HG03521 (cell line): ENCODE measurements around the gene LCLAT1.
"Not testable (repeated sequence)": the region's sequence is repeated elsewhere in the genome, so short reads cannot be mapped to it uniquely, and the experiment has no call there.

Source experiments
- ATAC-seq: cut with Tn5 transposase; IDR thresholded peaks from one replicate; pipeline ENCODE4 v1.9.1; 2021; ENCODE audit warnings: mild to moderate bottlenecking, moderate library complexity; ENCODE audit not compliant: unreplicated experiment

The LCLAT1 gene

DNA sequence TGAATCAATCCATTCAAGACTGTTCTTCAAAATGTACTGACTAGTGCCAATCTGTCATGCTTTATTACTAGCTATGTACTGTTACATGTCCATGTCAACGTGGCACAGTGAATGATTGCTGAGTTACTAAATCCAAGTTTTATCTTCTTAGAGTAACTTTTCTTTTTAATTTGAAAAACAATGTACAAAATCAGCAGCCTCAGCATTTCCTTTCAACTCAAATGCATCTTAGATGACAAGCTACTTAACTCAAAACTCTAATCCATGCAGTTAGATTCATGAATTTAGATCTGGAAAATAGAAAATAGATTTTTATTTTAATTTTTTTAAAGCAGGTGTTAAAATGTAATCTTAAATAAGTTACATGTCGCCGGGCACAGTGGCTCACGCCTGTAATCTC lies 186.0 kb downstream of the LCLAT1 start:
- ATAC-seq, result no peak

DNA sequence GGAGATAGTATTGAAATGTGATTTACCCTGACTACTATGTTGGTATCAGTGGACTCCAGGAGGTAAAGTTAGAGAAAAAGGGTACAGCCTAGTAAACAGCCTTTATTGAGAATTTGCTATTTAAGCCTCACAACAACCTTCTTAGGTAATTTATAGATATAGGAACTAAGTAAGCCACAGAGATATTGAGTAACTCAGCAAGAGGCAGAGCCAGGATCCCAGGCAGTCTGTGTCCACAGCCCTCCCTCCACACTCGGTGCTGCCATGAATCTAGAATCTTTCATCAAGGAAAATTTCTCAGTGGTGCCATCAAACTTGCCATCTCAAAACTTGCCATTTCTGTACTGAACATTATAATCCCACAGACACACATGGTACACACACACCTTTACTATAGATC lies 189.3 kb downstream of the LCLAT1 start:
- no peak for ATAC-seq

DNA sequence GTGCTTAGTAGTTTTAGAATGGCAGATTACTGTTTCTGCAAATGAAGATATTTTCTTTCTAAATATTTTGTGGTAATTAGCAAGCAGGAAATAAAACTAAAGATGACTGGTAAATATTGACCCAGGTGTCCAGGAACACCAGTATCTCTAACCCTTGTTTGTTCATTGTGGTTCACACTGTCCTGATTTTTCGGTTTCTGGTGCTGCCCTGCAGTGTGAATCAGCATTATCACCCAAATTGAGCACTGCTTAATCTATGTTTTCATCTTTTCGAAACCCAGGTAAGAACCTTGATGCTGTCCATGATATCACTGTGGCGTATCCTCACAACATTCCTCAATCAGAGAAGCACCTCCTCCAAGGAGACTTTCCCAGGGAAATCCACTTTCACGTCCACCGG lies 192.8 kb downstream of the LCLAT1 start:
- ATAC-seq, result no peak

DNA sequence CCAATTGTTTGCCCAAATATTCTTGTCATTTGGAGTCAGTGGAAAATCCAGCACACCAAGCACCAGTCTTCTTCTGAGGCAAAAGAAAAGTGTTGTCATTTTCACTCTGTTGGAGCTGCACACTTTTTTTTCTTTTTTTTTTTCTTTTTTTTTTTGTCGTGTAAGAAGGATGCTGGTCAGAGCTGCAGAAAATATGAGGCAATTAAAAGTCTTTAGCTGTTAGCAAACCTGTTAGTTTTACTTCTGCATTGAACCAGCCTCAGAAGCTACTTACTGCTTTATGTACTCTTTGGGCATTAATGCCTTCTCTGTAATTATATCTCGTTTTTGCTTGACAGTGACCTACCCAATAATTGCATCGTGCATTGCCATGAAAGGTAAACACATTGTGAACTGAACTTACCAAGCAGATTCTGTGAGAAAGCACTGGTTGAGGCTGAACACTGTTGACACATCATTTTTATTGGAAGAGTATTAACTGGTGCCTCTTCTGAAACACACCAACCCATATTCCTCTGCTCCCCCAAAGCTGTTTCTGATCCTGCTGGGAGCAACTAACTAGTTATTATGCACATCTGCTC lies 194.8 kb downstream of the LCLAT1 start:
- no peak for ATAC-seq

DNA sequence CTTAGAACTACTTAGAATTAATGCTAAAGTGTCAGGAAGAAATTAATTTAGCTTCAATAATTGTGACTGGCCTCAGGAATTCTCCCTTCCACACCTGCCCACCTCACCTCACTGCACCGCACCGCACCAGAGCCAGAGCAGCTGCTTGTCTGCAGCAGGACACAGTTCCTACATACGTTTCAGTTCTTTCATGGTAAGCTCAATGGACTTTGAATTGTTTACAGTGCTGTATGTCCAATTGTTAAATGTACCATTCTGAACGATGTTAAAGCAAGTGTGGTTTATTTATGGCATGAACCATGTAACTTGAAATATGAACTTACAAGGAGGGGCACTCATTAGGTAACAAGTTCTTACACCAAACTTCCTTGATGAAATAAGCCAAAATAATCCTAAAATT lies 196.0 kb downstream of the LCLAT1 start:
- not testable (repeated sequence) for ATAC-seq

DNA sequence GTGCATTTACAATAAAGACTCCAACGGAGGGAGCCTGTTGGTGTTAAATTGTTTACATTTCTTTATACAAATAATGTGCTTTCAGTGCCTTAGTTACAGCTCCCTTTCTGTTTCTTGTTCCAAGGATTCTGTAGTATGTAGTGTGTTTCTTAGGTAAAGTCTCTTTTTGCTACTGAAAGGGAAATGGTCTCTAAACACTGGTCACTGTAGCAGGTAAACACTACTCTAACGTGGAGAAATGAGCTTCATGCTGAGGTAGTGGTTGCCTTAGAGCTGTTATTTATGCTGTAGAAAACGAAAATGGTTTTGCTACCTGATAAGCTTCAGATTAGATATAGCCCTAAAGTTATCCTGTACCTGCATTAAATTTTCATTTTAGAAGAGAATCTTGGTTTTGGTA lies 196.6 kb downstream of the LCLAT1 start:
- ATAC-seq, result no peak

DNA sequence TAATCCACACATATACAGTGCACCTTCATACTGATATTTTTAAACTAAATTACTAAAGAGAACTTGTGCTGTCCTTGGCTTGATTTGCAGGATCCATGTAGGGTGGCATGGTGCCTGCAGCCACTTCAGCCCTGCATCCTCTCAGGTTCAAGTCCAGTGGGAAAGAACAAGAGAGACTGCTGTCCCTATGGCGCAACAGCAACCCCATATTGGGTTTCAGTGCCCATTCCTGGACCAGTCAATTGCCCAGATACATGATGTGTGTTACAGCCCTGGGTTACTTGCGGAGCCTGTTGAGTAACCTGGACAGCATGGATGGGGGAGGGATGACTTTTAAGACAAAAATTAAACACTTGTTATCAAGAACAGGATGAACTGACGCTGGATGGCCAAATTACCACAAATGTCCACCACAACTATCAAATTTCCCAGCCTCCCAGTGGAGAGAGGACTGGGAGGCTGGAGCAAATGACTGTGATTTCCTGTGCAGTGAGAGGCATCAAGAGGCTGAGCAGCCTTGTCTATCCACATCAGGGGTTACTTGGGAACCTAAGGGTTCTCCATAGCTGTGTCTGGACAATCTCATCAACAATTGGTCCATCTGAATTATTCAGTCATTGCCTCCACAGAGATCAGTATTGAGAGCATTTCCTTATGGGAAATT lies 198.2 kb downstream of the LCLAT1 start:
- ATAC-seq, result no peak

DNA sequence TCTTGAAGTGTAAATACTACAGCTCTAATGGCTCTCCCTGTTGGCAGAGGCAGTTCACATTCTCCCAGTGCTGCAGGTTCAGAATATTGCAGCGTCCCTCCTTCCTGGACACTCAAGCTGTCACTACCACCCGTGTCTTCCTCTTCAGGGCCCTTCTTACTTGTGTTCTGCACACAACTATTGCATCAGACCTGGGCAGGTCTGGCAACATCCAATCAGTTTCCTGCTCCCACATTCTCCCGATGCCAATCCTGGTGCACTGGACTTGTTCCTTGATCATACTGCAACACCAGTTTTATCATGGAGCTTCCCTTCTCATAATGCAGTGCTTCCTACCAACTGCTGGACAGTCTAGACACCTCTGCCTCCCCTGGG lies 198.7 kb downstream of the LCLAT1 start:
- no peak for ATAC-seq

DNA sequence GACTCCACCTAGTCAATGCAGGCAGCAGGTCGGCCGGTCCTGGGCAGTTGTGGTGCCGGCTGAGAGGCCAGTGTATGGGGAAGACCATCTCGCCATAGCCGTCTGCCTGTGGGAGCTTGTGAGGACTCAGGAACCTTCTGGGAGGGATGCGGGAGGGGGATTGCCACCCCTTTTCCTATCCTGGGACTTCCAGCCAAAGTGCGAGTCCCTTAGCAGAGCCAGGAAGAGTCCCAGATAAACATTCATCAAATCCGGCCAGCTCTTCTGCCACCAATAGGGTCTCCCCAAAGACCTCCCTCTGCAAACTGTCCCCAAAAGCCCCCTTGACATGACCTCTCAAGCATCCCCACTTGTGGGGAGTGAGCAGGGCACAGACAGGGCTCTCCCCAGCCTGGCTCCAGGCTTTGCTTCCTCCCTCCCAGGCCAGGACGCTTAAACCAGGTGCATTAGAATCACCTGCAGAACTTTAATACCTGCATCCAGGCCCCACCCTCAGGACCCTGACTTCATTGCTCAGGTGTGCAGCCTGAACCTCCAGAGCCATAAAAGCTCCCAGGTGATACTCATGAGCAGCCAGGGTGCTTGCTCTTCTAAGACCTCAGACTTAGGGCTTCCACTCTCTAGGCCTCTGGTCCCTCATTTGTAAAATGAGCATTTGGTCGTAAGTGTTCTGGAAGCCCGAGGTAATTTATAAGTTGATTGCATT lies 200.9 kb downstream of the LCLAT1 start:
- ATAC-seq, result no peak

DNA sequence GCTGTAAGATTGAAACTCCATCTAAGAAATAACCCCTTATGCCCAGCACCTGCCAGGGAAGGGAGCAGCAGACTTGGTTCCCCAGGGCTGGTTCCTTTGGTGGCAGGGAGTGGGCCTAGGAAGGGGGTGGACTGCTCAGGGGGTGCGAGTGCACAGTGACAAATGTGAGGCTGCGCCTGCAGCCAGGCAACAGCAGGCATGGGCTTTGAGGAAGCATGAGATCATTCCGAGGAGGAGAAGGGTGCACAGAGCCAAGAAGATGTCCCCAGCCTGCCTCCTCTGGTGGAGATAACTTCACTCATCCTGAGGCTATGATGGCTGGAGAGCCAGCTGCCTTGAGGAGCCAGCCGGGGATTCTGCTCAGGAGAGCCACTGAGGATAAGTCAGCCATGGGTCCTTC lies 202.2 kb downstream of the LCLAT1 start:
- no peak for ATAC-seq

DNA sequence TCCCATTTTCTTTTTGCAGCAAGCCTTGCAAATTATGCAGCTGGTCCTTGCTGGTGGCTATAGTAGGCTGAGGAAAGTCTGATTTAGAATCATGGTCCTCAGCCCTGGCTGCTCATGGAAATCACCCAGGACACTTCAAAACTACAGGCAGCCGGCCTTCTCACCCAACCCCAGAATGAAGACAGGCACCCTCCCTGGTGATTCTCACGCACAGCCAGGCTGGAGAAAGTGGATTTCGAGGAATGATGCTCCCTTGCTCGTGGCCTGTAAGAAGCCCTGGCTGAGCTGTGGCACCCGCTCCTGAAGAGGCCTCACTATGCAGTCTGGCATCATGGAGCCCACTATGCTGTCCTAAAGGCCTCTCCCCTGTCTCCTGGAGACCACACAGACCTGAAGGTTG lies 202.8 kb downstream of the LCLAT1 start:
- ATAC-seq, result no peak

DNA sequence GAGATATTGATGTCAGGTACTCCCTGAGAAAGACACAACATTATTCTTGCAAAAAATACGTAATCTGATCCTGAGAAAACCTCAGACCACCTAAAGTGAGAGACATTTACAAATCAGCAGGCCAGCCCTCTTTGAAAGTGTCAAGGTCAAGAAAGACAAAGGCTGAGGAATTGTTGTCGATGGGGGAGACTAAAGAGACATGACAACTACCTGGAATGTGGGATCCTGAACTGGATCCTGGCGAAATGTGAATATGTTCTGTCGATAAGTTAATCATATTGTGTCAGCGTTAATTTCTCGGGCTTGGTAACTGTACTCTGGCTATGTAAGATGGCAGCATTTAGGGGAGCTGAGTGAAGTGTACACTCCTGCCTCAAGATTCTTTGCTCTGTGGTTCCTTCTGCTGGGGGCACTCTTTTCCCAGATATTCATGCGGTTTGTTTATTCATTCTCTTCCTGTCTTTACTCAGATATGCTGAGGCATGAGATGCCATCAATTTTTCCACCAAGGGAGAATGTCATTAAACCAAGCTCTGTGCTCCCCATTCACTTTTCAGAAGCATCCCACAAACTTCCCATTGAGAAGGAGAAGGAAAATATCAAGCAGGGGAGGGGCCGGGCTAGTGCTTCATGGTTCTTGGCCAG lies 205.3 kb downstream of the LCLAT1 start:
- ATAC-seq, result no peak

DNA sequence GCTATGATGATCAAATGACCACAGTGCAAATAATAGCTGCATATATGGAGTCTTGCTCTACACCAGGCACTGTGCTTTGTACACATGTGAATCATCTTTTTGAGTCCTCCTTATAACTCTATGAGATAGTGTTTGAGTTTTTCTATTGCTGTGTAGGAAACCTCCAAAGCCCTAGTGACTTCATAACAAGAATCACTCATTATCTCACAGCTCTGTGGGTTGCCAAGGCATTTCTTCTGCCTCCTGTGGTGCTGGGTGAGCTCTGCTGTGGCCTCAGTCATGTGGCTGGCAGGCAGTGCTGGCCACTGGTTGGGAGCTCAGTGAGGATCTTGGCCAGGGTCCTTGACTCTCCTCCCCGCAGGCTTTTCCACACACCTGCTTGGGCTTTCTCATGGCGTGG lies 206.8 kb downstream of the LCLAT1 start:
- ATAC-seq, result no peak

DNA sequence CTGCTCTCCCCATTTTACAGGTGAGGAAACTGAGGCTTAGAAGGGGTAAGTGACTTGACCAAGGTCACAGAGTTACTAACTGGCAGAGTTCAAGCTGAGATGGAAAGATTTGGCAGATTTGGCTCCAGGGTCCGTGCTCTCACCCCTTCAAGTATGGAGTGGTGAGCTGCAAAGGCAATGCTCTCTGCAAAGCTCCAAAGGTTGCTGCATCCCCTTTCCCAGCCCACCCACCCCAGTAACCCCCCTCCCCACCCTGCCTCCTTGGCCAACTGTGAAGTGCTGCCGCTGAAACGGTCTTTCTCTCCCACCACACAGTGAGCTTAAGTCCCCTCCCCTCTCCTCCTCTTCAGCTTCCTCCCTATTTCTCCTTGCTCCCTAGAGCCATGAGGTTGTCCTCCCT lies 207.4 kb downstream of the LCLAT1 start:
- ATAC-seq, result no peak

DNA sequence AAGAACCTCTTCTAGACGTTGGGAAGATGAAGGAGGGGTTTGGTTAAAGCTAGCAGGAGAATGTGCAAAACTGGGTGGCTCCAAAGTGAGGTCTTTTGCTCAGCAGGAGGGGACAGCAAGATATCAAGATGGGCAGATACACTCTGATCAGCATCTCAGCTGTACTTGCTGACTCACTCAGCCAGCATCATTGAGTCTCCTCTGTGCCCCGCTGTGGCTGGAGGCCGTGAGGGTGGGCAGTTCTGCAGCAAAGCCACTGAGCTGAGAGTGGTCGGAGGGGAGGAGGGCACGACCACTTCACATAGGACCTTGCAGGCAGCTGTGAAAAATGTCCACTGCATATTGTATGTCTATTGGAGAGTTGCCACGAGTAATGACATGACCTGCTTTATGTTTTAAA lies 208.2 kb downstream of the LCLAT1 start:
- ATAC-seq, result no peak

DNA sequence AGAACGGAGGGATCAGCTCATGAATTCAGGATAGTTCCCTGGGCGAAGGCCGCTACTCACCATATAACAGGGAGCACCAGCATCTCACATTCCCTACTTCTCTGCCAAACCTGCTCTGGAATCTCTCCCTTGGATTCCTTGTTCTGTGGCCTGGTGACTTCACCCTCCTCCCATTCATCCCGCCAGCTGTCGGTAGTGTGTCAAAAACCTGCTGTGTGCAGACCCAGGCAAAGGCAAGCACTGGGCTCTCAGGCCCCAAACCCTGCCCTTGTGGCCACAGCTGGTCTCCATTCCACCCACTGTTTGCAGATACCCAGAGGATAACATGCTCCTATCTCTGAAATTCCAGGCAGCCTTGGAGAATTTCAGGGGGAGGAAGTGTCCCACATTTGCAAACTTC lies 208.6 kb downstream of the LCLAT1 start:
- no peak for ATAC-seq

DNA sequence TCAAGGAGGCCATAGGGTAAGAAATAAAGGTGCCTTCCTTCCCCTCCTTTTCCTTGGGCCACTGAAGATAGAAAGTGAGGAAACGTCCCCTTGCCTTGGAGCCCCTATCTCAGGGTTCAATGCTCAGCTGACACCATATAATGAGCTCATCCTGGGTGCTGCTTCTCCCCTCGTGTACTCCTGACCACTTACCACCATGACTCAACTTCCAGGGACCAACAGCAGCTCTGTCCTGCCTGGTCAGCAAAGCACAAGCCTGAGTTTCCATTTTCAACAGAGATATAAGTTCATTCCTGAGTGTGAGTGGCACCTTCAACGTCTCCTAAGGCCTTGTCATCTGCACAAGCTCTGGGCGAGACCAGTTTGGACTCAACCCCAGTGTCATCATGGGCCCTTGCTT lies 209.0 kb downstream of the LCLAT1 start:
- ATAC-seq, result no peak

DNA sequence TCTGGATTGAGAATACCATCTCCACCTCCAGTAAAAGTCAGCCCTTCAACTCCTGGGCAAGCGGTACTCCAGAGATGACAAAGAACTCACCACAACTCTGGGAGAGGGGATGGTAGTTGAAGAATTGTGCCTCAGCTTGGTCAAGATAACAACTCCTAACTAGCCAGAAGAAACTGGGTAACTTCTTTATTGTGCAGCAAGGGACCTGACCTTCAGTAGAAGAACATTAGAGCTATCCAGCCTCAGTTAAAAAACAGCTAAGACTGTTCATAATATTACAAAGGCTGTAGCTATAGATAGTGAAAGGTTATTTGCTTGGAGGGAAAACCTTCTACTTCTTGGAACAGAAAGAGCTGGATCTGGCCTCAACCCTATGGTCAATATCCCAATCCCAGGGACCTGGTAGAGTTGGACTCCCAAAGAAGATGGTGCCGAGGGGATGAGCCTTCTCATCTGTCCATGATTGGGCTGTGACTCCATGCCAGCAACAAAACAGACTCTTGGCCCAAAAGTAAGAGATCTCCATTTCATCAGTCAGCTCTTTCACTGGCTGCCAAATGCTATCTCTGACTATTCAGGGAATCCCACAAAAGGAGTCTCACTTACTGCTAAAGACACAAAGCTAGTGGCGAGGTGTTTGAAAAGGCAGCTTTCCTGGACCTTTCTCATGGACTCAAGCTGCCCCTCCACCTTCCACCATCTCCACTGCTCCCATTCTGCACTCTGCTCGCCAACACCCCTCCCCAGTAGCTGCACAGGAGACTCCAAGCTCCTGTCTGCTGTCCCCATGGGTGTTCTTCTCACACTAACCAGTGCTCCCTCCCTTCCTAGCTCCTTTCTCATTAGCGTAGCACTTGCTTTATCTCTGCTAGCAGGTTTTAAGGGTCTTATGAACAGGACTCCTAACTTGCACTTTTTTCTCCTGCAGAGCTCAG lies 214.4 kb downstream of the LCLAT1 start:
- no peak for ATAC-seq

DNA sequence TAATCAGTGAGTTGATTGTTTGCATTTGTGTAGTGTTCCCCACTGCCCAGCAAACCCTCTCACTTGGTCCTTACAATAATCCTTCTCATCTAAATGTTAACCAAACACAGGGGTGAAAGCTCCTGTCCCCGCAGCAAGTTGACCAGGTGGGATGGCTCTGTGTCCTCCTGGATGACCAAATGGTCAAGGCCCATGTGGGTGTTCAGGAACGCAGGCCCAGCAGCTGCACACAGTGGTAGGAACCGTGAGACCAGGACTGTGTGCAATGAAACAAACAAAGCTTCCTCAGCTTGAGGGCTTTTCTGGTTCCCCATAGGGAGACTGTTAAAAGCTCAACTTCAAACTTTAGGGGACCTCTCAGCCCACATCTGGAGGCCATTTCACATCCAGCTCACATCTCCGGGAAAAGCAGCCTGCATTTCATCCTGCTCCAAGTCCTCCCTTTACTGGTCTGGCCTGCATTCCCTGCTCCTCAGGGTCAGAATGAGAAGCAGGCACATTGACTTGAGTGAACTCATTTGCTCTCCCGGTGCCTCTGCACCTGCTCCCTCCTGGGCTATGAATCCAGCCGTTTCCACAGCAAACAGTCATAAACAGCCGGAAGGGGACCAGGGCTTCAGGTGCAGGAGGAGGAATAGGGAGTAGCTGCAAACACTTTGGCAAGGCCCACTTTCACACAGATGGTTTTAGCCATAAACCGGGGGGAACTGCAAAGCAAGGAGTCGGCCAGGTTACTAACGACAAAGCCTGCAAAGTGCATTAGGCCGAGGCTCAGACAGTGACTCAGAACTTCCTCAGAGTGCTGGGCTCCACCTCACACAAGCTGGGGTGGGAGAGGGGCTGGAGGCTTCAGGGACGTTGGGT lies 215.5 kb downstream of the LCLAT1 start:
- no peak for ATAC-seq

DNA sequence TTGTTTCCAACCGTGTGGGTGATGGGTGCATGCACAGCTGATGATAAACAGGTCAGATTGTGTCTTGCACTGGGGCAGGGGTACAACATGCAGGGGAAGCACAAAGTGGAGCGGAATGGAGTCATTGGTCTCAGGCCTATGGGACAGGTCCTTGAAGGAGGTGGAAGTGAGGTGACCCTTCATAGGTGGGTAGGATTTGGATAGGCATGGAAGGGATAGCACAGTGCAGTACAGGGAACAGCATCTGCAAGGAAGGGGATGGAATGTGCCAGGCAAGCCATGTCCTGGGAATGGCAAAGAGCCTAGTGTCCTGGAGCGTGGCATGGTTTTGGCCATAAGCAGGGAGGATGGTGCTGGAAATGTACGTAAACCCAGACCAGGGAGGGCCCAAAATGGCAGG lies 216.3 kb downstream of the LCLAT1 start:
- ATAC-seq, result no peak
